Mesenchymal stem cell (in vitro differentiated cells and primary cell): ENCODE measurements around the gene OR13C8.

Experiments
- DNase-seq: peaks from one replicate; pipeline ENCODE4 v3.0.0-alpha.2; 2013
- H2AFZ ChIP-seq: one replicate; pipeline ENCODE4 v1.6.1; 2013; ENCODE audit warnings: low read depth, mild to moderate bottlenecking, control low read depth, inconsistent platforms, low read length, moderate library complexity
- H2AK5ac ChIP-seq: 2 replicates; pipeline ENCODE4 v1.6.1; 2013; ENCODE audit warnings: low read length, moderate library complexity, mild to moderate bottlenecking, inconsistent platforms; ENCODE audit not compliant: severe bottlenecking
- H2BK120ac ChIP-seq: one replicate; pipeline ENCODE4 v1.6.1; 2013; ENCODE audit warnings: low read depth, mild to moderate bottlenecking, inconsistent platforms, low read length, moderate library complexity
- H2BK12ac ChIP-seq, 2 experiments: one replicate each; pipeline ENCODE4 v1.6.1; 2013; ENCODE audit warnings: inconsistent platforms in 2 of 2, low read length in 2 of 2, mild to moderate bottlenecking in 2 of 2, moderate library complexity in 2 of 2, control low read depth in 1 of 2
- H2BK15ac ChIP-seq: one replicate; pipeline ENCODE4 v1.6.1; 2013; ENCODE audit warnings: mild to moderate bottlenecking, low read depth, inconsistent platforms; ENCODE audit not compliant: poor library complexity, severe bottlenecking
- H2BK5ac ChIP-seq: 2 replicates; pipeline ENCODE4 v1.6.1; 2013; ENCODE audit warnings: low read depth, mild to moderate bottlenecking, low read length, control low read depth, inconsistent platforms; ENCODE audit not compliant: poor library complexity, severe bottlenecking
- H3K14ac ChIP-seq, 2 experiments: one replicate each; pipeline ENCODE4 v1.6.1; 2013; ENCODE audit warnings: inconsistent platforms in 2 of 2, low read length in 2 of 2, control low read depth in 1 of 2, mild to moderate bottlenecking in 1 of 2, moderate library complexity in 1 of 2
- H3K18ac ChIP-seq, 2 experiments: one replicate each; pipeline ENCODE4 v1.6.1; 2013; ENCODE audit warnings: inconsistent platforms in 2 of 2, low read length in 2 of 2, control low read depth in 1 of 2, low read depth in 1 of 2, mild to moderate bottlenecking in 1 of 2
- H3K23ac ChIP-seq, 2 experiments: one replicate each; pipeline ENCODE4 v1.6.1; 2013; ENCODE audit warnings: inconsistent platforms in 2 of 2, low read length in 2 of 2, mild to moderate bottlenecking in 2 of 2, moderate library complexity in 2 of 2, control low read depth in 1 of 2
- H3K27ac ChIP-seq: 2 replicates; pipeline ENCODE4 v1.5.1; 2013; ENCODE audit warnings: mild to moderate bottlenecking, moderate library complexity, low read length, control low read depth, inconsistent platforms; ENCODE audit not compliant: poor library complexity, severe bottlenecking
- H3K27me3 ChIP-seq, 2 experiments: 2 replicates each; pipeline versions ENCODE4 v1.6.1 to v1.7.0; 2013; ENCODE audit warnings: low read length in 2 of 2, mild to moderate bottlenecking in 2 of 2, moderate library complexity in 2 of 2, control low read depth in 1 of 2, inconsistent platforms in 1 of 2; ENCODE audit not compliant: control insufficient read depth in 1 of 2, insufficient read depth in 1 of 2
- H3K36me3 ChIP-seq, 2 experiments: 2 replicates each; pipeline versions ENCODE4 v1.6.1 to v1.7.0; 2013; ENCODE audit warnings: low read length in 2 of 2, control low read depth in 1 of 2, inconsistent platforms in 1 of 2, low read depth in 1 of 2, mild to moderate bottlenecking in 1 of 2; ENCODE audit not compliant: insufficient read depth in 2 of 2, control insufficient read depth in 1 of 2
- H3K4ac ChIP-seq, 2 experiments: one replicate each; pipeline ENCODE4 v1.6.1; 2013; ENCODE audit warnings: inconsistent platforms in 2 of 2, low read length in 2 of 2, mild to moderate bottlenecking in 2 of 2, moderate library complexity in 2 of 2, control low read depth in 1 of 2, low read depth in 1 of 2
- H3K4me1 ChIP-seq: 2 replicates; pipeline ENCODE4 v1.6.1; 2013; ENCODE audit warnings: low read depth, low read length, control low read depth; ENCODE audit not compliant: control insufficient read depth, insufficient read depth
- H3K4me2 ChIP-seq: 2 replicates; pipeline ENCODE4 v1.6.1; 2013; ENCODE audit warnings: low read length, mild to moderate bottlenecking, inconsistent platforms; ENCODE audit not compliant: poor library complexity, severe bottlenecking
- H3K4me3 ChIP-seq, 2 experiments: 2 replicates each; pipeline versions ENCODE4 v1.5.1 to v1.7.0; 2013; ENCODE audit warnings: low read length in 2 of 2, mild to moderate bottlenecking in 2 of 2, control low read depth in 1 of 2, low read depth in 1 of 2; ENCODE audit not compliant: insufficient read depth in 1 of 2
- H3K79me1 ChIP-seq: replicated peaks from 2 replicates; pipeline ENCODE4 v1.6.1; 2013; ENCODE audit warnings: mild to moderate bottlenecking, control low read depth, low read length, inconsistent platforms; ENCODE audit not compliant: poor library complexity, severe bottlenecking
- H3K9ac ChIP-seq: 2 replicates; pipeline ENCODE4 v1.7.0; 2013; ENCODE audit warnings: mild to moderate bottlenecking, low read length, moderate library complexity
- H3K9me3 ChIP-seq: 2 replicates; pipeline ENCODE4 v1.7.0; 2013; ENCODE audit warnings: mild to moderate bottlenecking, low read length; ENCODE audit not compliant: control insufficient read depth
- H4K8ac ChIP-seq: one replicate; pipeline ENCODE4 v1.6.1; 2013; ENCODE audit warnings: inconsistent platforms, mild to moderate bottlenecking, low read length, moderate library complexity
- H4K91ac ChIP-seq: one replicate; pipeline ENCODE4 v1.6.1; 2013; ENCODE audit warnings: mild to moderate bottlenecking, low read length, inconsistent platforms
- WGBS: methylation state at CpG from one replicate; pipeline ENCODE4 v1.1.7; 2013; ENCODE audit warnings: mixed read lengths; 5-methylcytosine and 5-hydroxymethylcytosine counted together

OR13C8 gene

DNA sequence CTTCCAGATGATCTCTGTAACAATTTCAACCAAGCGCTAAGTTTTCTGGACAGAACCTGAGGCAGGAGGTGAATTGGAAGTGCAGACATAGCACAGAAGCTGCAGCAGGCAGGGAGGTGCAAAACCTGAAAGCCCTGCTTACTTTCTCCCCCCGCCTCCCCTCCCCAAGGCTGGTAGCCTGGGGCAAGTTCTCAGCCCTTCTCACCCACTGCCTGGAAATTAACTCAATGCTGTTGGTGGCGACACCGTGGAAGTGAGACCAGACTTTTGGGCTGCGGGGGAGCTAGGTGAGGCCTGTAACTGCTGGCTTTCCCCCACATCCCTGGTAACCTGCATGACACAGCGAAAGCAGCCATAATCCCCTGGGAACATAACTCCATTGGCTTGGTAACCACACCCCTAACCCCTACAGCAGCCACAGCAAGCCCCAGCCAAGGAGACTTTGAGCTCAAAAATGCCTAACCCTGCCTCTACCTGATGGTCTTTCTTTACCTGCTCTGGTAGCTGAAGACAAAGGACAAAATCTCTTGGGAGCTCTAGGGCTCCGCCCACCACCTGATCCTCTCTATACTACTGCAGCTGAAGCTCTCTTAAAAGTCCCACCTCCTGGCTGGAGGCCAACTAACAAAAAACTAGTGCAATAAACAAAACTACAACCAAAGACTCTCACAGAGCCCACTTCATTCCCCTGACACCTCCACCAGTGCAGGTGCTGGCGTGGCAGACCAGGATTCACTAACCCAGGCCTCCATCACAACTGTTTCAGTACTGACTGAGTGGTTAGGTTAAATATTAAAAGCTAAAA lies 11.9 kb upstream of the OR13C8 start:
- no peak overlapping the region for H3K27ac ChIP-seq
- no peak overlapping the region for H3K4ac ChIP-seq
- H3K79me1 ChIP-seq = no peaks in the 10 kb centered on the region
- no peak overlapping the region for H2BK12ac ChIP-seq
- no peak overlapping the region for H2BK120ac ChIP-seq
- no peak overlapping the region for H3K14ac ChIP-seq
- H2BK5ac ChIP-seq = no peak overlapping the region
- no peak overlapping the region for H4K8ac ChIP-seq
- DNase-seq = no peak
- H3K4me1 ChIP-seq = no peaks in the 10 kb centered on the region
- H3K23ac ChIP-seq = no peak overlapping the region
- H3K4me3 ChIP-seq = no peak overlapping the region
- H2AK5ac ChIP-seq = no peak overlapping the region
- peaks cover 4% of the 10 kb centered on the region for H3K9me3 ChIP-seq
- H2BK15ac ChIP-seq = no peak overlapping the region
- H3K9ac ChIP-seq = no peak overlapping the region
- no peak overlapping the region for H3K18ac ChIP-seq
- no peak overlapping the region for H3K4me2 ChIP-seq
- H4K91ac ChIP-seq = no peak overlapping the region
- H2AFZ ChIP-seq = no peak overlapping the region
- WGBS = 75% methylated on average over 7 of the region's 8 CpGs
- no peaks in the 10 kb centered on the region for H3K27me3 ChIP-seq
- no peaks in the 10 kb centered on the region for H3K36me3 ChIP-seq

DNA sequence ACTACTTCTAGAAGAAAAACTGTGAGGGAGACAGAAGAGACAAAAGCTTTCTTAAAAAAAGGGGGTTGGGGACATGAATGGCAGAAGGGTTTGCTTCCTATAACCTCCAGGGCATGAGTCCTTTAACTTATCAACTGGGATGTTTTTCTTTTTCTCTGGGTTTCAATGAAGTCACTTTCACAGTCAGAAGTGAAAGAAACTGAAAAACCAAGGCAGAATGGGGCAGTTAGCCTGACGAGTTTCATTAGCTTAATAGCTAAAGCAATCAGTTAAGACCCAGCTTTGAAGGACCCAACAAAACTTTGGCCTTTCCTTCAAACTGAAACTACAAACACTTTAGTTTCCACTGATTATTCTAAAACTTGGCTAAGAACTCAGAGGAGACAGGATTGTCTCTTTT lies 4.6 kb upstream of the OR13C8 start:
- Histone ChIP-seq H2BK12ac (no peak overlapping the region), H3K4me3 (no peak overlapping the region), H3K18ac (no peak overlapping the region), H3K36me3 (no peaks in the 10 kb centered on the region), H2BK15ac (no peak overlapping the region), H3K9me3 (peaks cover 3% of the 10 kb centered on the region), H3K27ac (no peak overlapping the region), H3K4ac (no peak overlapping the region), H3K4me2 (no peak overlapping the region), H3K79me1 (no peaks in the 10 kb centered on the region), H3K27me3 (no peaks in the 10 kb centered on the region), H3K14ac (no peak overlapping the region), H2AK5ac (no peak overlapping the region), H2BK120ac (no peak overlapping the region), H2AFZ (no peak overlapping the region), H3K4me1 (no peaks in the 10 kb centered on the region), H3K23ac (no peak overlapping the region), H4K91ac (no peak overlapping the region), H2BK5ac (no peak overlapping the region), H4K8ac (no peak overlapping the region), H3K9ac (no peak overlapping the region)
- WGBS = 15% methylated on average over 1 of the region's 1 CpG
- DNase-seq = no peak

- H3K23ac ChIP-seq = no peak overlapping the region
- no peak overlapping the region for H2BK120ac ChIP-seq
- no CpG with 5 or more reads among the region's 1 CpG for WGBS
These were observed 3.6 kb downstream of the OR13C8 start for GRCh38 chr9:104572612-104573011.

DNA sequence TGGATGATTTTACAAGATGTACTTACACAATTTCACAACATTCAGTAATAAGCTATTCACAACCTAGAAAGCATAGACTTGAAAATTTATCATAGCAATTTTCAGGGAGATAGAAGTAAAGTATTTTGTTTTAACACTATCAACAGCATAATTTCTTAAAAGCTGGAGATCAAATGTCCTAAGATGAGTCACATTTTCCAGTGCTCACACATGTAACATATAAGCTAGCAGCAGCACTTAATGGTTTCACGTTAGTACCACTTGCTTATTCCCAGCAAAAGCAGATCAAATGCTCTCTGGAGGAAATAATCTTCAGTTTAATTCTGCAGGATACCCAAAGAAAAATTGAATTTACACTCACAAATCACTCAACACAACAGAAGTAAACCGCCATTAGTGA lies 6.5 kb downstream of the OR13C8 start:
- Histone ChIP-seq H3K4me3 (no peak overlapping the region), H3K79me1 (no peaks in the 10 kb centered on the region), H3K9me3 (peaks cover 33% of the 10 kb centered on the region), H3K9ac (no peak overlapping the region), H4K91ac (no peak overlapping the region), H3K23ac (no peak overlapping the region), H3K27ac (no peak overlapping the region), H2BK12ac (no peak overlapping the region), H3K4ac (no peak overlapping the region), H2BK120ac (no peak overlapping the region), H3K4me1 (no peaks in the 10 kb centered on the region), H2BK5ac (no peak overlapping the region), H3K36me3 (no peaks in the 10 kb centered on the region), H3K27me3 (no peaks in the 10 kb centered on the region), H2BK15ac (no peak overlapping the region), H3K4me2 (no peak overlapping the region), H4K8ac (no peak overlapping the region), H2AK5ac (no peak overlapping the region), H3K18ac (no peak overlapping the region), H2AFZ (no peak overlapping the region), H3K14ac (no peak overlapping the region)
- DNase-seq = no peak
- 65% methylated on average over 1 of the region's 2 CpGs for WGBS

More at GRCh38 chr9:104572612-104573011, 3.6 kb downstream of the OR13C8 start:
- H4K8ac ChIP-seq = no peak overlapping the region
- no peak overlapping the region for H3K9ac ChIP-seq
- peaks cover 39% of the 10 kb centered on the region for H3K9me3 ChIP-seq
- no peak overlapping the region for H3K4ac ChIP-seq
- H2BK15ac ChIP-seq = no peak overlapping the region
- no peak overlapping the region for H3K27ac ChIP-seq
- H3K36me3 ChIP-seq = no peaks in the 10 kb centered on the region
- no peak overlapping the region for H2BK5ac ChIP-seq
- H3K4me1 ChIP-seq = no peaks in the 10 kb centered on the region
- no peak overlapping the region for H3K4me2 ChIP-seq
- H4K91ac ChIP-seq = no peak overlapping the region
- no peaks in the 10 kb centered on the region for H3K27me3 ChIP-seq
- H2AFZ ChIP-seq = no peak overlapping the region
- H3K4me3 ChIP-seq = no peak overlapping the region
- H3K79me1 ChIP-seq = no peaks in the 10 kb centered on the region
- H2AK5ac ChIP-seq = no peak overlapping the region
- H3K14ac ChIP-seq = no peak overlapping the region
- H2BK12ac ChIP-seq = no peak overlapping the region
- H3K18ac ChIP-seq = no peak overlapping the region
- no peak for DNase-seq
